ENCODE results near the gene AGAP1.

GRCh38 chr2:235733761-235734160 lies 239.9 kb downstream of the AGAP1 start:
- TF ChIP-seq CTCF (conservative IDR thresholded peaks at IDR 0.05; ENCODE audit: low read length) (no peak), EZH2phosphoT487 (IDR thresholded peaks at IDR 0.05; ENCODE audit: borderline replicate concordance, low read depth, low read length) (no peak)

Measured in OCI-LY7 (cell line).